ENCODE results near the gene AHCTF1. TPM values are rescaled to one million over a fixed set of nuclear protein-coding genes. Genes with fewer than 3 reads are reported as not detected.
"Not testable (repeated sequence)": the region's sequence is repeated elsewhere in the genome, so short reads cannot be mapped to it uniquely, and the experiment has no call there.

The AHCTF1 gene
- total and polyA plus RNA-seq, 9 of the 15 experiments (the other 6 are each of a cell fraction or from before 2014, with no cell fraction given): 9.4 to 102 (median 47.6) TPM

DNA sequence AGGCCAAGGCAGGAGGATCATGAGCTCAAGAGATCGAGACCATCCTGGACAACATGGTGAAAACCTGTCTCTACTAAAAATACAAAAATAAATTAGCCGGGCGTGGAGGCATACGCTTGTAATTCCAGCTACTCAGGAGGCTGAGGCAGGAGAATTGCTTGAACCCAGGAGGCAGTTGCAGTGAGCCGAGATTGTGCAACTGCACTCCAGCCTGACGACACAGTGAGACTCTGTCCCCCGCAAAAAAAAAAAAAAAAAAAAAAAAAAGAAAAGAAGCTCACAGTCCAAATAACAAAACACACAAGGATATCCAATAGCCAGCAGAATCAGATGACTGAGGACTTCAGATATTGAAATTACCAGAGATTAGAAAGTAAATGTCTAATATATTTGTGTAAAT lies 11.8 kb downstream of the AHCTF1 start (continued):
- TF ChIP-seq ZNF253 (CRISPR knock-in tag; conservative IDR thresholded peaks at IDR 0.05) (no peak), RFX7 (CRISPR knock-in tag; IDR thresholded peaks at IDR 0.05) (no peak)
- TF ChIP-seq, protein P1, sequence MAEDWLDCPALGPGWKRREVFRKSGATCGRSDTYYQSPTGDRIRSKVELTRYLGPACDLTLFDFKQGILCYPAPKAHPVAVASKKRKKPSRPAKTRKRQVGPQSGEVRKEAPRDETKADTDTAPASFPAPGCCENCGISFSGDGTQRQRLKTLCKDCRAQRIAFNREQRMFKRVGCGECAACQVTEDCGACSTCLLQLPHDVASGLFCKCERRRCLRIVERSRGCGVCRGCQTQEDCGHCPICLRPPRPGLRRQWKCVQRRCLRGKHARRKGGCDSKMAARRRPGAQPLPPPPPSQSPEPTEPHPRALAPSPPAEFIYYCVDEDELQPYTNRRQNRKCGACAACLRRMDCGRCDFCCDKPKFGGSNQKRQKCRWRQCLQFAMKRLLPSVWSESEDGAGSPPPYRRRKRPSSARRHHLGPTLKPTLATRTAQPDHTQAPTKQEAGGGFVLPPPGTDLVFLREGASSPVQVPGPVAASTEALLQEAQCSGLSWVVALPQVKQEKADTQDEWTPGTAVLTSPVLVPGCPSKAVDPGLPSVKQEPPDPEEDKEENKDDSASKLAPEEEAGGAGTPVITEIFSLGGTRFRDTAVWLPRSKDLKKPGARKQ (CRISPR knock-in tag; IDR thresholded peaks at IDR 0.05): no peak

GRCh38 chr1:246916026-246916923 lies 15.5 kb downstream of the AHCTF1 start:
- 98% methylated on average over 7 of the region's 7 CpGs for WGBS (ENCODE audit: insufficient coverage, low coverage, missing lambda C conversion rate)
- H3K4me3 ChIP-seq; H3K27ac ChIP-seq (ENCODE audit: extremely low read depth, low read depth, low read length); H3K9ac ChIP-seq (ENCODE audit: insufficient read depth in 1 of 2, low read depth in 2 of 2, low read length in 2 of 2); FAIRE-seq; ATAC-seq; H3K27me3 ChIP-seq (ENCODE audit: control insufficient read depth in 2 of 2, insufficient read depth in 2 of 2, low read length in 2 of 2); BruUV-seq (replicated peaks); DNase-seq (ENCODE audit: extremely low read depth in 1 of 4, low spot score in 3 of 4); intact Hi-C loops (cut with micrococcal nuclease); H3K4me1 ChIP-seq (replicated peaks in 1 of 2; ENCODE audit: control insufficient read depth in 2 of 2, insufficient read depth in 2 of 2, low read length in 2 of 2); H2AFZ ChIP-seq (ENCODE audit: low read depth, low read length); H3K9me1 ChIP-seq (ENCODE audit: control insufficient read depth, insufficient read depth, low read length); H4K20me1 ChIP-seq (replicated peaks; ENCODE audit: control insufficient read depth, insufficient read depth, low read length); H3K4me2 ChIP-seq (ENCODE audit: insufficient read depth, low read length); H3K9me3 ChIP-seq (replicated peaks; ENCODE audit: control insufficient read depth, insufficient read depth, low read depth, low read length); in situ Hi-C loops (cut with MboI): not testable (repeated sequence)
- peaks cover 79% of the 10 kb centered on the region for H3K36me3 ChIP-seq (ENCODE audit: control insufficient read depth, insufficient read depth, low read length)
- H3K79me2 ChIP-seq (ENCODE audit: control insufficient read depth, insufficient read depth, low read length): peaks cover 71% of the 10 kb centered on the region
- CTCF ChIA-PET (ENCODE audit: low intra/inter-chr PET ratio): interaction anchor here (0.6 kb wide), 1 partner anchor 136 kb away, joined by 3 read pairs; no protein-coding TSS in a partner anchor
- POLR2A ChIA-PET: interaction anchor here (1.1 kb wide), 1 partner anchor 9 kb away, joined by 3 read pairs; no protein-coding TSS in a partner anchor

All from K562 (cell line).